Left lobe of liver (tissue), 2 donors: Measurements from ENCODE around the gene PTPRT. TPM values are rescaled to one million over a fixed set of nuclear protein-coding genes. Genes with fewer than 3 reads are reported as not detected.
"Not testable (repeated sequence)": the region's sequence is repeated elsewhere in the genome, so short reads cannot be mapped to it uniquely, and the experiment has no call there.

Source experiments
- ATAC-seq: fragments of 200-7000 bp; cut with Tn5 transposase; one replicate; pipeline ENCODE4 v1.9.1; 2020; ENCODE audit warnings: mild to moderate bottlenecking, moderate library complexity
- DNase-seq: peaks from one replicate; pipeline ENCODE4 v3.0.0-alpha.2; 2020; ENCODE audit warnings: low spot score
- total RNA-seq: library from RNA; stranded (reverse); gene quantifications from one replicate; pipeline ENCODE4 v1.2.1, GENCODE V29; 2021
- donor health status: DM: no; HTN: no; CAD: no; lungs with moderate emphysema.
- donor health status: DM: no; HTN: yes; CAD: no.

PTPRT gene
- total RNA-seq, 1 donor from 2014 or later, result 0.88 TPM

- peak; percentile 32 for ATAC-seq
Observed at GRCh38 chr20:42923348-42923918, 266.3 kb downstream of the PTPRT start.

GRCh38 chr20:42920776-42921175 lies 268.9 kb downstream of the PTPRT start:
- DNase-seq, result no peak
- ATAC-seq, result no peak

More at GRCh38 chr20:42923348-42923918, 266.3 kb downstream of the PTPRT start:
- no peak for DNase-seq

- no peak for DNase-seq
- ATAC-seq, result no peak
Observed at GRCh38 chr20:42919316-42919715, 270.4 kb downstream of the PTPRT start.

GRCh38 chr20:42915081-42915480 lies 274.6 kb downstream of the PTPRT start:
- no peak for ATAC-seq
- DNase-seq, result no peak

GRCh38 chr20:42914302-42914701 lies 275.4 kb downstream of the PTPRT start:
- ATAC-seq, result no peak
- no peak for DNase-seq

- not testable (repeated sequence) for ATAC-seq, DNase-seq
Observed at GRCh38 chr20:42910808-42911207, 278.9 kb downstream of the PTPRT start.

GRCh38 chr20:42907730-42908129 lies 282.0 kb downstream of the PTPRT start:
- ATAC-seq (no peak), DNase-seq (no peak)

GRCh38 chr20:42906120-42906519 lies 283.6 kb downstream of the PTPRT start:
- no peak for DNase-seq

GRCh38 chr20:42902509-42902908 lies 287.2 kb downstream of the PTPRT start:
- DNase-seq (no peak), ATAC-seq (no peak)

More at GRCh38 chr20:42906120-42906519, 283.6 kb downstream of the PTPRT start:
- no peak for ATAC-seq

GRCh38 chr20:42901689-42902440 lies 287.8 kb downstream of the PTPRT start:
- DNase-seq, result peak; percentile 79
- ATAC-seq, result peak; percentile 95

- not testable (repeated sequence) for ATAC-seq, DNase-seq
Observed at GRCh38 chr20:42900764-42901163, 288.9 kb downstream of the PTPRT start.

GRCh38 chr20:42895020-42895419 lies 294.7 kb downstream of the PTPRT start:
- no peak for ATAC-seq
- no peak for DNase-seq

GRCh38 chr20:42894483-42894882 lies 295.2 kb downstream of the PTPRT start:
- ATAC-seq, result no peak

GRCh38 chr20:42889517-42889916 lies 300.2 kb downstream of the PTPRT start:
- DNase-seq (no peak), ATAC-seq (no peak)

More at GRCh38 chr20:42894483-42894882, 295.2 kb downstream of the PTPRT start:
- no peak for DNase-seq

GRCh38 chr20:42887281-42887680 lies 302.4 kb downstream of the PTPRT start:
- DNase-seq, result no peak
- no peak for ATAC-seq

- no peak for ATAC-seq
Observed at GRCh38 chr20:42886801-42887200, 302.9 kb downstream of the PTPRT start.

GRCh38 chr20:42886046-42886445 lies 303.7 kb downstream of the PTPRT start:
- DNase-seq, result no peak
- no peak for ATAC-seq

More at GRCh38 chr20:42886801-42887200, 302.9 kb downstream of the PTPRT start:
- no peak for DNase-seq

GRCh38 chr20:42875581-42875980 lies 314.1 kb downstream of the PTPRT start:
- ATAC-seq (no peak), DNase-seq (no peak)

- DNase-seq (no peak), ATAC-seq (no peak)
Observed at GRCh38 chr20:42873259-42873658, 316.4 kb downstream of the PTPRT start.

GRCh38 chr20:42864116-42864515 lies 325.6 kb downstream of the PTPRT start:
- DNase-seq, result no peak
- no peak for ATAC-seq

GRCh38 chr20:42862446-42862845 lies 327.3 kb downstream of the PTPRT start:
- DNase-seq (no peak), ATAC-seq (no peak)

- no peak for ATAC-seq
Observed at GRCh38 chr20:42857446-42857845, 332.3 kb downstream of the PTPRT start.

More at GRCh38 chr20:42857446-42857845, 332.3 kb downstream of the PTPRT start:
- DNase-seq, result no peak
